AG04450 (cell line): ENCODE data around the gene REXO4. TPM values are rescaled to one million over a fixed set of nuclear protein-coding genes. Genes with fewer than 3 reads are reported as not detected.

Experiments
- CTCF ChIA-PET: fragments of 300-600, 350-600 bp; formaldehyde crosslinking; extraction: SDS; loops from one replicate; lab custom pipeline; 2022; ENCODE audit warnings: antibody characterized with exemption, inconsistent platforms; lab: Charles Lee
- POLR2A ChIA-PET: fragments of 350-600 bp; formaldehyde crosslinking; extraction: SDS; loops from one replicate; lab custom pipeline; 2021; ENCODE audit warnings: antibody characterized with exemption, inconsistent platforms; lab: Yijun Ruan, JAX
- DNase-seq: peaks from one replicate; pipeline ENCODE4 v3.0.0-alpha.2; 2011; ENCODE audit warnings: low read depth, low spot score
- H3K27ac ChIP-seq: one replicate; pipeline ENCODE4 v1.5.1; 2012; ENCODE audit warnings: low read depth, low read length, control low read depth
- H3K27me3 ChIP-seq: one replicate; pipeline ENCODE4 v1.6.0; 2012; ENCODE audit warnings: low read length; ENCODE audit not compliant: control insufficient read depth, insufficient read depth
- H3K4me3 ChIP-seq: 2 replicates; pipeline ENCODE4 v1.5.1; 2011; ENCODE audit warnings: mild to moderate bottlenecking, low read depth, low read length, control low read depth
- H3K9me3 ChIP-seq: 2 replicates; pipeline ENCODE4 v1.5.1; 2012; ENCODE audit warnings: low read length; ENCODE audit not compliant: control insufficient read depth, insufficient read depth
- CTCF ChIP-seq: IDR thresholded peaks from 2 replicates; pipeline ENCODE4 v1.5.1; 2011; ENCODE audit warnings: low read depth, low read length, control low read depth, inconsistent platforms
- polyA minus RNA-seq: library from RNA; depleted of rRNA, polyadenylated mRNA; stranded (reverse); fragments of >200 nt; gene quantifications from 2 replicates; pipeline ENCODE4 v1.2.3, GENCODE V29; 2011; rRNA and poly(A)+ RNA removed
- polyA plus RNA-seq: library from polyadenylated mRNA; depleted of rRNA; stranded (reverse); fragments of >200 nt; gene quantifications from 2 replicates; pipeline ENCODE4 v1.2.3, GENCODE V29; 2011; rRNA removed

REXO4 gene, protein sequence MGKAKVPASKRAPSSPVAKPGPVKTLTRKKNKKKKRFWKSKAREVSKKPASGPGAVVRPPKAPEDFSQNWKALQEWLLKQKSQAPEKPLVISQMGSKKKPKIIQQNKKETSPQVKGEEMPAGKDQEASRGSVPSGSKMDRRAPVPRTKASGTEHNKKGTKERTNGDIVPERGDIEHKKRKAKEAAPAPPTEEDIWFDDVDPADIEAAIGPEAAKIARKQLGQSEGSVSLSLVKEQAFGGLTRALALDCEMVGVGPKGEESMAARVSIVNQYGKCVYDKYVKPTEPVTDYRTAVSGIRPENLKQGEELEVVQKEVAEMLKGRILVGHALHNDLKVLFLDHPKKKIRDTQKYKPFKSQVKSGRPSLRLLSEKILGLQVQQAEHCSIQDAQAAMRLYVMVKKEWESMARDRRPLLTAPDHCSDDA
- 19.4 and 21.0 TPM in 2 replicates for polyA plus RNA-seq
- polyA minus RNA-seq = 16.1 and 17.1 TPM in 2 replicates

- no peak for TF ChIP-seq CTCF
- H3K9me3 ChIP-seq = peaks cover 2% of the 10 kb centered on the region; the same call in 1 of the 2 replicates
- H3K27ac ChIP-seq = peak within 1 kb of the TSS; percentile 86
- ChIA-PET CTCF (interaction anchor here (1.9 kb wide), 1 partner anchor 69 kb away, joined by 8 read pairs; no protein-coding TSS in a partner anchor), POLR2A (interaction anchor here (0.6 to 1.2 kb wide), 4 partner anchors 10 to 328 kb away, joined by 3 to 9 read pairs (median 3); partner anchors contain the start of genes MED22, RPL7A, STKLD1 and SURF4)
- no peaks in the 10 kb centered on the region for H3K27me3 ChIP-seq
- peak within 1 kb of the TSS; percentile 83 for H3K4me3 ChIP-seq
- peak; percentile 61 for DNase-seq
Measured at GRCh38 chr9:133417541-133418461, at the start of gene REXO4. Gene REXO4 (minus strand): TSS chr9:133418010. CDS start chr9:133417844, 166 bp downstream.

DNA sequence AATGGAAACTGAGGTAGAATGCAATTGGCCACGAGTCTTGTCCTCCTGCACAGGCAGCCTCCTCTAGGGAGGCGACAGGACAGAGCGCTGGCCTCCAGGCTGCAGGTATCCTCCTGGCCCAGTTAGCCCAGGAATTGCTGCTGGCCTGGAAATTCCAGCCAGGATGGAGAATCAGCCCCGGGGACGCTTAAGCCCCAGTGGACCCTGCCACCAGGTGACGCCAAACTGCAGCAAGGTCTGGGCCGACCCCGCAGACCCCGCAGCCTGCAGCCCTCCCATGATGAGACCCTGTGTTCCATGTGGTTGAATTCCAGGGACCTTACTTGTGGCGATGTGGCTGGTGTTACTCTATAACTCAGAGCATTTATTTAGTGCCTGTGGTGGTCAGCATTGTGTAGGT is 49.3 kb upstream of the REXO4 start:
- no peak for TF ChIP-seq CTCF
- ChIA-PET POLR2A (no interaction called here), CTCF (no interaction called here)
- Histone ChIP-seq H3K4me3 (no peak overlapping the region), H3K9me3 (no peaks in the 10 kb centered on the region), H3K27me3 (peaks cover 2% of the 10 kb centered on the region), H3K27ac (no peak overlapping the region)
- DNase-seq = no peak

GRCh38 chr9:133465984-133466383 is 48.2 kb upstream of the REXO4 start:
- Histone ChIP-seq H3K9me3 (no peaks in the 10 kb centered on the region), H3K27ac (no peak overlapping the region), H3K4me3 (no peak overlapping the region), H3K27me3 (peaks cover 2% of the 10 kb centered on the region)
- TF ChIP-seq CTCF = no peak
- ChIA-PET CTCF (no interaction called here), POLR2A (no interaction called here)
- DNase-seq = no peak

GRCh38 chr9:133464638-133465037 is 46.8 kb upstream of the REXO4 start:
- TF ChIP-seq CTCF = no peak
- Histone ChIP-seq H3K27me3 (peaks cover 2% of the 10 kb centered on the region), H3K27ac (no peak overlapping the region), H3K4me3 (no peak overlapping the region), H3K9me3 (no peaks in the 10 kb centered on the region)
- DNase-seq = no peak
- CTCF ChIA-PET = no interaction called here
- POLR2A ChIA-PET = no interaction called here
